PFSK-1 (cell line): ENCODE results near the gene ACOT7.

Source experiments
- FOXP2 ChIP-seq: optimal IDR thresholded peaks from 2 replicates; pipeline ENCODE3; 2011; ENCODE audit warnings: borderline replicate concordance, control low read depth, inconsistent platforms; ENCODE audit not compliant: insufficient read depth; ENCODE audit errors: extremely low read length, extremely low read depth
- POLR2AphosphoS5 ChIP-seq: IDR thresholded peaks from 2 replicates; pipeline ENCODE4 v1.6.1; 2012; ENCODE audit warnings: low read depth, mild to moderate bottlenecking, control low read depth, low read length, moderate library complexity
- SIN3A ChIP-seq: IDR thresholded peaks from 2 replicates; pipeline ENCODE4 v1.6.1; 2012; ENCODE audit warnings: mild to moderate bottlenecking, low read length, moderate library complexity, borderline replicate concordance; ENCODE audit not compliant: insufficient read depth
- TAF1 ChIP-seq: IDR thresholded peaks from 2 replicates; pipeline ENCODE4 v1.6.1; 2012; ENCODE audit warnings: low read length, control low read depth, borderline replicate concordance; ENCODE audit not compliant: insufficient read depth
- TF ChIP-seq, protein P1 (sequence below), 2 experiments: IDR thresholded peaks; 2 replicates each; pipeline versions ENCODE4 v1.6.1 to v1.8.0; 2011 to 2012; ENCODE audit warnings: low read depth in 2 of 2, low read length in 2 of 2, control low read depth in 1 of 2, inconsistent platforms in 1 of 2, mild to moderate bottlenecking in 1 of 2, moderate library complexity in 1 of 2; ENCODE audit not compliant: insufficient read depth in 1 of 2

DNA sequence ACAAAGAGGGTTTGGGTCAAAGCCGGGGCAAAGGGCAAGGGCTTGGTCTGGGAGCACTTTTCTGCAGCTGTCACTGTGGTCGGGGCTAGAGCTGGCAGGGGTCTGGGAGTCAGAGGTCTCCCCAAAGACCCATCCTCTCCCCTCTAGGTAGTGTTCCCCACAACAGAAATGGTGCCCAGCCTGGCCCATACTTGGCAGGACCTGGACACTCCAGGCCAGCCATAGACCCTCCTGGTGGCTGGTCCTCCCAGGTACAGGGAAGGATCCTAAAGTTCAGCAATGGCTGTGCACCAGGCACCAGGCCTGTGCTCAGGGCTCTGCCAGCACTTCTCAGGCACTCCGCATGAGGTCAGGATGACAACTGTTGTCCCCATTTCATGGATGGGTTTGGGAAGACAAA lies 42.0 kb upstream of the ACOT7 start:
- TF ChIP-seq TAF1 (no peak), POLR2AphosphoS5 (no peak), SIN3A (no peak), FOXP2 (no peak)
- TF ChIP-seq, protein P1, sequence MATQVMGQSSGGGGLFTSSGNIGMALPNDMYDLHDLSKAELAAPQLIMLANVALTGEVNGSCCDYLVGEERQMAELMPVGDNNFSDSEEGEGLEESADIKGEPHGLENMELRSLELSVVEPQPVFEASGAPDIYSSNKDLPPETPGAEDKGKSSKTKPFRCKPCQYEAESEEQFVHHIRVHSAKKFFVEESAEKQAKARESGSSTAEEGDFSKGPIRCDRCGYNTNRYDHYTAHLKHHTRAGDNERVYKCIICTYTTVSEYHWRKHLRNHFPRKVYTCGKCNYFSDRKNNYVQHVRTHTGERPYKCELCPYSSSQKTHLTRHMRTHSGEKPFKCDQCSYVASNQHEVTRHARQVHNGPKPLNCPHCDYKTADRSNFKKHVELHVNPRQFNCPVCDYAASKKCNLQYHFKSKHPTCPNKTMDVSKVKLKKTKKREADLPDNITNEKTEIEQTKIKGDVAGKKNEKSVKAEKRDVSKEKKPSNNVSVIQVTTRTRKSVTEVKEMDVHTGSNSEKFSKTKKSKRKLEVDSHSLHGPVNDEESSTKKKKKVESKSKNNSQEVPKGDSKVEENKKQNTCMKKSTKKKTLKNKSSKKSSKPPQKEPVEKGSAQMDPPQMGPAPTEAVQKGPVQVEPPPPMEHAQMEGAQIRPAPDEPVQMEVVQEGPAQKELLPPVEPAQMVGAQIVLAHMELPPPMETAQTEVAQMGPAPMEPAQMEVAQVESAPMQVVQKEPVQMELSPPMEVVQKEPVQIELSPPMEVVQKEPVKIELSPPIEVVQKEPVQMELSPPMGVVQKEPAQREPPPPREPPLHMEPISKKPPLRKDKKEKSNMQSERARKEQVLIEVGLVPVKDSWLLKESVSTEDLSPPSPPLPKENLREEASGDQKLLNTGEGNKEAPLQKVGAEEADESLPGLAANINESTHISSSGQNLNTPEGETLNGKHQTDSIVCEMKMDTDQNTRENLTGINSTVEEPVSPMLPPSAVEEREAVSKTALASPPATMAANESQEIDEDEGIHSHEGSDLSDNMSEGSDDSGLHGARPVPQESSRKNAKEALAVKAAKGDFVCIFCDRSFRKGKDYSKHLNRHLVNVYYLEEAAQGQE (IDR thresholded peaks at IDR 0.05; ENCODE audit: insufficient read depth in 1 of 2, low read depth in 2 of 2, low read length in 2 of 2): no peak
